Colonic mucosa (tissue), 4 donors: ENCODE measurements around the gene LRRC8C. TPM values are rescaled to one million over a fixed set of nuclear protein-coding genes. Genes with fewer than 3 reads are reported as not detected.
A peak's percentile ranks its signal among the peaks of the same experiment; 100 is the strongest.

ENCODE experiments used
- DNase-seq: peaks from one replicate; pipeline ENCODE4 v3.0.0-alpha.2; 2020
- H3K27ac ChIP-seq: fragments of 200-600 bp; one replicate; pipeline ENCODE4 v1.8.0; 2021
- H3K27me3 ChIP-seq: fragments of 200-600 bp; one replicate; pipeline ENCODE4 v1.8.0; 2021
- H3K36me3 ChIP-seq: fragments of 200-600 bp; one replicate; pipeline ENCODE4 v1.8.0; 2021
- H3K4me1 ChIP-seq: fragments of 200-600 bp; one replicate; pipeline ENCODE4 v1.8.0; 2021; ENCODE audit warnings: mild to moderate bottlenecking
- H3K4me3 ChIP-seq: fragments of 200-600 bp; one replicate; pipeline ENCODE4 v1.8.0; 2021
- H3K9ac ChIP-seq, 2 donors: one replicate each; pipeline ENCODE4 v1.7.0; 2013; ENCODE audit warnings: control low read depth in 2 of 2, low read depth in 2 of 2, low read length in 2 of 2
- H3K9me3 ChIP-seq: fragments of 200-600 bp; one replicate; pipeline ENCODE4 v1.8.0; 2021
- intact Hi-C: fragments of 100-400 bp; cut with DNase I; formaldehyde crosslinking; loops from one replicate; pipeline ENCODE4 v1.14.1; 2022
- total RNA-seq, 2 donors: library from RNA; stranded (reverse); fragmentation: NEBNext Ultra II Directional in 1 of 2; extraction: Animal tissue kit (Norgen Biotek cat#: 25700) in 1 of 2; gene quantifications; one replicate each; pipeline ENCODE4 v1.2.1, GENCODE V29; 2021
- TF ChIP-seq, protein P1 (sequence below): fragments of 200-600 bp; IDR thresholded peaks from one replicate; pipeline ENCODE4 v1.8.0; 2022; ENCODE audit warnings: antibody characterized with exemption, mild to moderate bottlenecking
- donor health status: healthy.
- donor health status: DM: no; HTN: no; CAD: no.
- donor health status: DM: no; HTN: no; CAD: no.

The LRRC8C gene
- total RNA-seq, 2 donors from 2014 or later, result 1.2 to 3.3 TPM

DNA sequence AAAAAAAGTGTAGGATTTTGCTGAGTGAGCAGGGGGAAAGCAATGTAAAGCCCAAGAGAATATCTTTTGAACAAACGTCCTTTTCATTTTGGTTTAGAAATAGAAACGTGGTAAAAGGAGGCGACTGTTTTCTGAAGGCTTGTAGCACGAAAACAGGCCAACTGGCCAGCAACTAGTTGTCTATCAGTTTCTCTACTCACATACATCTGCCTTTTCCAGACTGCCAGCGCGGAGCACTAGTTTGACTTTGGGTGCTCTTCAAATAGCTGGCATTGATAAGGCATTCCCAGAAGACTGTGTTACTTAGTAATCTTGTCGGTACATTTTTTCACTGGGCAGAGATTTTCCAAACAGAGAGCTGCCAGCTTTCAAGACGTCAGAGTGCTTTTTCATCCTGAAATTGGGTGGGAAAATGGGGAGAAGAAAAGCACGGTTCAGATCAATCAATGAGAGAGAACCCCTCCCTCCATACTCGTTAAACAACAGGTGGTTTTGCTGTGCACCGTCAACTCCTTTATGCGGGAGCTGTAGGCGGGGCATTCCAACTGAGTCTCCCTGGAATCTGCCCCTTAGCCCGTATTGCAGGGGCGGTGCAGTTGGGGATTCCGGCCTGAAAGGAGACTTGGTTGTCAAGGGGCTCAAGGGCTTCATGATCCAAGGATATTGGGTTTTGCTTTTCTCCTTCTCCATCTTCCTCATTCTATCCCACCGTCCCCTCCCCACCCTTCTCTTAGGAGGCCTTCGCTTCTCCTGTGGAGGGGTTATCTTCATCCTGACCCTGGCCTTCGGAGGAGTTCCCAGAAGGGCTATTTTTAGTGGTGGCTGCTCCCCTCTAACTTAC, 884 bp upstream of the LRRC8C start:
- Histone ChIP-seq H3K9ac (peak overlapping the region; percentile 73 to 91), H3K4me1 (no peaks in the 10 kb centered on the region), H3K36me3 (no peaks in the 10 kb centered on the region), H3K27ac (peak overlapping the region; percentile 63), H3K27me3 (no peaks in the 10 kb centered on the region), H3K4me3 (peak overlapping the region; percentile 64), H3K9me3 (no peaks in the 10 kb centered on the region)
- DNase-seq, result peak; percentile 31
- intact Hi-C loops, result loop anchor here (5.0 kb wide), 1 partner anchor 130 kb away; no protein-coding TSS in a partner anchor
- TF ChIP-seq, protein P1, sequence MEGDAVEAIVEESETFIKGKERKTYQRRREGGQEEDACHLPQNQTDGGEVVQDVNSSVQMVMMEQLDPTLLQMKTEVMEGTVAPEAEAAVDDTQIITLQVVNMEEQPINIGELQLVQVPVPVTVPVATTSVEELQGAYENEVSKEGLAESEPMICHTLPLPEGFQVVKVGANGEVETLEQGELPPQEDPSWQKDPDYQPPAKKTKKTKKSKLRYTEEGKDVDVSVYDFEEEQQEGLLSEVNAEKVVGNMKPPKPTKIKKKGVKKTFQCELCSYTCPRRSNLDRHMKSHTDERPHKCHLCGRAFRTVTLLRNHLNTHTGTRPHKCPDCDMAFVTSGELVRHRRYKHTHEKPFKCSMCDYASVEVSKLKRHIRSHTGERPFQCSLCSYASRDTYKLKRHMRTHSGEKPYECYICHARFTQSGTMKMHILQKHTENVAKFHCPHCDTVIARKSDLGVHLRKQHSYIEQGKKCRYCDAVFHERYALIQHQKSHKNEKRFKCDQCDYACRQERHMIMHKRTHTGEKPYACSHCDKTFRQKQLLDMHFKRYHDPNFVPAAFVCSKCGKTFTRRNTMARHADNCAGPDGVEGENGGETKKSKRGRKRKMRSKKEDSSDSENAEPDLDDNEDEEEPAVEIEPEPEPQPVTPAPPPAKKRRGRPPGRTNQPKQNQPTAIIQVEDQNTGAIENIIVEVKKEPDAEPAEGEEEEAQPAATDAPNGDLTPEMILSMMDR, result no peak

DNA sequence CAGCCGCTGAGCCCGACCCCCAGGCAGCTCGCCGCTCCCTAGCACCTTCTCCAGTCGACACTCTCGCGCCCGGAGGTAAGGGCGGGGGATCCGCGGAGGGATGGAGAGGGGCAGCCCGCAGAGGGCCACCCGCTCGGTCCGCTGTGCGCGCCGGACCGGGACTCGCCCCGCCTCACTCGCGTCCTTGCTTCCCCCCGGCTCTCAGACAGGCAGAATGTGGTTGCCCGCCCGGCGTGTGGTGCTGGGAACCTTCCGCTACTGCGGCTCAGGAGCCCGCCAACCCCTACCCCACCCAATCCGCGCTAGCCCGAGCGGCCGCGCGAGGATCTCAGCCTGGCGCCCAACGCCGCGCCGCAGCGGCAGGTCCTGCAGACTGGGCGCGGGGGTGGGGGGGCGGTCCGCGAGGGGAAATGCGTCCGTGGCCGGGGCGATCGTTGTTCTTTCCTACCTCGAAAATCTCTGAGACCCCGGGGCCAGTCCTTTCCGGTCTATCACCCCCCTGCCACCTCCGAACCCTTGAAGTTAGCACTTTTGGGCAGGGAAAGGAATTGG, 404 bp downstream of the LRRC8C start:
- intact Hi-C loops, result loop anchor here (5.0 kb wide), 1 partner anchor 129 kb away; no protein-coding TSS in a partner anchor
- no peaks in the 10 kb centered on the region for H3K36me3 ChIP-seq

DNA sequence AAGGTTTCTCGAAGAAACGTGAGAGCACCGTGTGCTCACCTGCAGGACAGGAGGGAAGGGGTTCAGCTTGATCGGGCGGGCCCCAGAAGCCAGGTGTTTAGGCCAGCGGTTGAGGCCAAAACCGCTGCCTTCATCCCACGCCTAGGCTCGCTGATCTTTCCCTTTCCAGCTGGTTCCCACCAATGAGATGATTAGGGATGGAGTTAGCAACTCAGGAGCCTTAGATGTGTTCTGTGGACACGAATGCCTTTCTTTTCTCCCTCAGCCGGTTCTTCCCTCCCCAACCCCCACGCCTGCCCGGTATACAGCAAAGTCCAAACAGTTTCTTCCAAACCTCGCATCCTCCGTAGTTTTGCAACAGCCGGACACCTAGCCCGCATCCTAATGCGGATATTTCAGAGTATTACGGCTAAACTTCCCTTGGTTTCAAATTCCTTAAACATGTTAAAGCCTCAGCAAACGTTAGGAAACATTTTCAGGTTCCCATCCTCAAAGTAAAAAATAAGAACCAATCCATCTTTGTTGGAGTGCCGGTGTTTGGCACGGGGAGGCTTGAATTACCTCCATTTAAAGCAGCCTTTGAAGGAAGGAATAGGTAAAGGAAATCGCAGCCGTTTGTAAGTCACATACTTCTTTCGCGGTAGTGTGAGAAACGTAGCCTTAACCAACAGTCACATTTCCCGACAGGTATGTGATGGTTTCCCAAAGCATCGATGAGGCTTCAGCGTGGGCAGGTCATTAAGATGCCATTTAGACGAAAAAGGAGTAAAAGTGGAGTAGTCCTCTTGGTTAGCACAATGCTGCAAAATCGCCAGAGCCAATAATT, 1.1 kb downstream of the LRRC8C start:
- Histone ChIP-seq H3K27ac (peak overlapping the region; percentile 63), H3K36me3 (no peaks in the 10 kb centered on the region), H3K4me3 (peak overlapping the region; percentile 64), H3K9ac (peak overlapping the region; percentile 64 to 91), H3K4me1 (no peaks in the 10 kb centered on the region), H3K27me3 (no peaks in the 10 kb centered on the region), H3K9me3 (no peaks in the 10 kb centered on the region)
- TF ChIP-seq, protein P1, result no peak
- peak; percentile 26 for DNase-seq
- intact Hi-C loops, result loop anchor here (5.0 kb wide), 1 partner anchor 128 kb away; no protein-coding TSS in a partner anchor

More for the DNA sequence above, 404 bp downstream of the LRRC8C start:
- TF ChIP-seq, protein P1, result no peak
- peak overlapping the region; percentile 64 to 91 for H3K9ac ChIP-seq
- peak overlapping the region; percentile 63 for H3K27ac ChIP-seq
- H3K4me1 ChIP-seq, result no peaks in the 10 kb centered on the region
- no peaks in the 10 kb centered on the region for H3K9me3 ChIP-seq
- no peaks in the 10 kb centered on the region for H3K27me3 ChIP-seq
- peak overlapping the region; percentile 64 for H3K4me3 ChIP-seq
- DNase-seq, result peak; percentile 45

DNA sequence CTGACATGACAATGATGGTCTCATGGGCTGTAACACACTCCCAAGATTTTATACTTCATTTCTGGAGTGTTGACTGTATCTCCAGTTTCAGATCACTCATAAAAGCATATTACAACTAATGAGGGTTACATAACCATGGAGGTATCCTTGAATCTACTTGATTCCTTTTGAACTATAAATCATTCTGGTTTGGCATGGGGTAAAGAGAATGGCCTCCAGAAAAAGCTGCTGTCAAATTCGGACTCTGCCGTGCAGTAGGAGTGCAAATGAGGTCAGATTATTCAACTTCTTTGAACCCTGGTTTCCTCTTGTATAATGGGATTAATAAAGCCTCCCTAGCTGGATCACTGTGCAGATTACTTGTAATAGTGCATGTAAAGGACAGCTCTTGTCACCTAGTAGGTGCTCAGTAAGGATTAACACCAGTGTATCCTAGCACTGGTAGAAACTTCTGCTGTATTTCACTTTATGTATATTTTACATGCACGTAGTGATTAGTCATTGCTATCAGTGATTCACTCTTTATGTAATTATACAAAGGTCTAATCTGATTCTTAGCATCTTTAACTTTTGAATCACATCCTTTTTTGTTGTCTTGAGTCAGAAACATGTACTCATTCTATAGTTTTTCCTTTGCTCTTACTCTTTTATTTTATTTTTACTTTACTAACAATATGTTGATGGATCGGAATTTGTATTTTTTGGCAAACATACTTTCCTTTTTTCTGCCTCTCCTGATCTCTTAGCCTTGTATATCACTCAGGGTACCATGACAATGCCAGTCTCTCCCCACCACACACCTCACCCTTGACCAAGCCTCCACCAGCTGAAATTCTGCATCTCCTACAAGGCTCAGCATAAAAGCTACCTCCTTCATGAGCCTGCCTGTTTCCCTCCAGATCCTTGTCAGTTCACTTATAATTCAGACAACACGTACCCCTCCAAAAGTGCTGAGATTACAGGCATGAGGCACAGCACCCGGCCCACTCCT, 3.2 kb downstream of the LRRC8C start:
- Histone ChIP-seq H3K4me1 (no peaks in the 10 kb centered on the region), H3K4me3 (no peak overlapping the region), H3K27me3 (no peaks in the 10 kb centered on the region), H3K9ac (no peak overlapping the region), H3K9me3 (no peaks in the 10 kb centered on the region), H3K36me3 (no peaks in the 10 kb centered on the region), H3K27ac (no peak overlapping the region)
- TF ChIP-seq, protein P1, result no peak
- intact Hi-C loops, result no loop called here
- DNase-seq, result no peak
